Keratinocyte (primary cell): Measurements from ENCODE around the gene OOSP4A. TPM values are rescaled to one million over a fixed set of nuclear protein-coding genes. Genes with fewer than 3 reads are reported as not detected.
"Not testable (repeated sequence)": the region's sequence is repeated elsewhere in the genome, so short reads cannot be mapped to it uniquely, and the experiment has no call there.

Experiments
- DNase-seq: peaks from one replicate; pipeline ENCODE4 v3.0.0-alpha.2; 2011; ENCODE audit warnings: low read depth, missing footprints, low spot score
- FAIRE-seq: peaks from 2 replicates; lab custom pipeline; 2011; peaks lifted over from hg19 to GRCh38; lab: Jason Lieb, UNC
- H2AFZ ChIP-seq: 2 replicates; pipeline ENCODE4 v1.6.0; 2012; ENCODE audit warnings: low read length, control low read depth, inconsistent platforms; ENCODE audit not compliant: control insufficient read depth
- H3K27ac ChIP-seq: 2 replicates; pipeline ENCODE4 v1.5.1; 2011; ENCODE audit warnings: low read length; ENCODE audit not compliant: control insufficient read depth, insufficient read depth
- H3K27me3 ChIP-seq: 3 replicates; pipeline ENCODE4 v1.6.0; 2011; ENCODE audit warnings: low read length; ENCODE audit not compliant: control insufficient read depth, insufficient read depth; ENCODE audit errors: extremely low read depth
- H3K36me3 ChIP-seq, 2 experiments: 2 replicates in 1 of 2; 3 replicates in 1 of 2; pipeline ENCODE4 v1.5.1; 2011; ENCODE audit warnings: low read length in 2 of 2, mild to moderate bottlenecking in 1 of 2; ENCODE audit not compliant: control insufficient read depth in 2 of 2, insufficient read depth in 2 of 2; ENCODE audit errors: extremely low read depth in 1 of 2
- H3K4me1 ChIP-seq: 3 replicates; pipeline ENCODE4 v1.5.1; 2011; ENCODE audit warnings: low read length; ENCODE audit not compliant: control insufficient read depth, insufficient read depth; ENCODE audit errors: extremely low read depth
- H3K4me2 ChIP-seq: 3 replicates; pipeline ENCODE4 v1.6.0; 2011; ENCODE audit warnings: low read depth, low read length; ENCODE audit not compliant: control insufficient read depth, insufficient read depth; ENCODE audit errors: extremely low read depth
- H3K4me3 ChIP-seq, 3 experiments: fragments of 200-600 bp in 1 of 3; sonication (generic) in 1 of 3; 2 replicates in 2 of 3; 3 replicates in 1 of 3; pipeline ENCODE4 v1.5.1; 2011 to 2016; ENCODE audit warnings: low read length in 3 of 3, mild to moderate bottlenecking in 3 of 3, control low read depth in 2 of 3, inconsistent platforms in 1 of 3, low read depth in 1 of 3, mixed read lengths in 1 of 3, mixed run types in 1 of 3, moderate library complexity in 1 of 3; ENCODE audit not compliant: control insufficient read depth in 2 of 3, insufficient read depth in 2 of 3; ENCODE audit errors: extremely low read depth in 1 of 3
- H3K79me2 ChIP-seq: 2 replicates; pipeline ENCODE4 v1.6.0; 2012; ENCODE audit warnings: low read length; ENCODE audit not compliant: control insufficient read depth, insufficient read depth
- H3K9ac ChIP-seq: 3 replicates; pipeline ENCODE4 v1.6.0; 2011; ENCODE audit warnings: low read length; ENCODE audit not compliant: control insufficient read depth, insufficient read depth; ENCODE audit errors: extremely low read depth
- H3K9me1 ChIP-seq: 3 replicates; pipeline ENCODE4 v1.6.0; 2011; ENCODE audit warnings: low read length; ENCODE audit not compliant: control insufficient read depth, insufficient read depth; ENCODE audit errors: extremely low read depth
- H3K9me3 ChIP-seq: 2 replicates; pipeline ENCODE4 v1.5.1; 2012; ENCODE audit warnings: low read depth, low read length; ENCODE audit not compliant: control insufficient read depth
- H4K20me1 ChIP-seq: 3 replicates; pipeline ENCODE4 v1.6.0; 2011; ENCODE audit warnings: low read length; ENCODE audit not compliant: control insufficient read depth, insufficient read depth; ENCODE audit errors: extremely low read depth
- CTCF ChIP-seq, 3 experiments: IDR thresholded peaks in 1 of 3; conservative IDR thresholded peaks in 1 of 3; optimal IDR thresholded peaks in 1 of 3; 2 replicates in 2 of 3; 3 replicates in 1 of 3; pipeline versions ENCODE3 to v1.5.1; 2011; ENCODE audit warnings: low read length in 3 of 3, mild to moderate bottlenecking in 3 of 3, moderate library complexity in 2 of 3, control low read depth in 1 of 3, inconsistent platforms in 1 of 3; ENCODE audit not compliant: insufficient read depth in 2 of 3; ENCODE audit errors: extremely low read depth in 1 of 3
- EZH2 ChIP-seq: IDR thresholded peaks from one replicate; pipeline ENCODE4 v1.6.1; 2012; ENCODE audit warnings: inconsistent platforms, mild to moderate bottlenecking, low read length, moderate library complexity
- dilution Hi-C: fragments of 300-500 bp; cut with MboI; formaldehyde crosslinking; loops from one replicate; pipeline ENCODE4 v1.7.0; 2020; ENCODE audit warnings: low sequenced_read_pairs; ENCODE audit not compliant: extremely low pct_ligation_motif_present
- polyA plus RNA-seq, 5 experiments: library from polyadenylated mRNA; depleted of rRNA in 3 of 5; stranded (reverse) in 3 of 5; stranded (forward) in 1 of 5; unstranded in 1 of 5; fragments of >200 nt; gene quantifications; 1 replicate in 1 of 5; 2 replicates in 3 of 5; 3 replicates in 1 of 5; pipeline versions ENCODE4 v1.2.1 to v1.2.3, GENCODE V29; 2011 to 2012; ENCODE audit warnings: missing spikeins in 2 of 5, low read depth in 1 of 5, low replicate concordance in 1 of 5

OOSP4A gene
- polyA plus RNA-seq, 1 donor (not counting 4 experiments of a cell fraction or from before 2014, with no cell fraction given): not detected

- H3K9me3 ChIP-seq, H3K4me3 ChIP-seq, H4K20me1 ChIP-seq, DNase-seq, H3K27ac ChIP-seq, FAIRE-seq, H3K9ac ChIP-seq, H3K36me3 ChIP-seq, H3K4me1 ChIP-seq, dilution Hi-C loops, H3K9me1 ChIP-seq, H2AFZ ChIP-seq, H3K27me3 ChIP-seq, H3K79me2 ChIP-seq, H3K4me2 ChIP-seq: not testable (repeated sequence)
These were observed 18.2 kb downstream of the OOSP4A start for GRCh38 chr11:59982037-59982436.

- Histone ChIP-seq H3K79me2 (no peaks in the 10 kb centered on the region), H3K9me3 (no peaks in the 10 kb centered on the region), H3K4me3 (no peak overlapping the region), H3K4me1 (no peaks in the 10 kb centered on the region), H3K9me1 (no peaks in the 10 kb centered on the region), H3K36me3 (no peaks in the 10 kb centered on the region), H4K20me1 (no peaks in the 10 kb centered on the region), H3K27me3 (no peaks in the 10 kb centered on the region), H3K4me2 (no peak overlapping the region), H3K27ac (no peak overlapping the region), H2AFZ (no peak overlapping the region), H3K9ac (no peak overlapping the region)
- DNase-seq (no peak), FAIRE-seq (no peak)
- TF ChIP-seq EZH2: no peak
- TF ChIP-seq CTCF (optimal IDR thresholded peaks at IDR 0.05 in 1 of 3, IDR thresholded peaks at IDR 0.05 in 1 of 3, conservative IDR thresholded peaks at IDR 0.05 in 1 of 3; ENCODE audit: extremely low read depth in 1 of 3, insufficient read depth in 2 of 3, low read length in 3 of 3): no peak
- dilution Hi-C loops: no loop called here
These were observed 19.4 kb downstream of the OOSP4A start for GRCh38 chr11:59983212-59983611.

GRCh38 chr11:59984368-59984767, 20.5 kb downstream of the OOSP4A start:
- no peaks in the 10 kb centered on the region for H3K36me3 ChIP-seq
- no peaks in the 10 kb centered on the region for H4K20me1 ChIP-seq
- no peak for DNase-seq
- H2AFZ ChIP-seq: no peak overlapping the region
- H3K9me3 ChIP-seq: no peaks in the 10 kb centered on the region
- no peak for FAIRE-seq
- TF ChIP-seq EZH2 (no peak), CTCF (optimal IDR thresholded peaks at IDR 0.05 in 1 of 3, IDR thresholded peaks at IDR 0.05 in 1 of 3, conservative IDR thresholded peaks at IDR 0.05 in 1 of 3; ENCODE audit: extremely low read depth in 1 of 3, insufficient read depth in 2 of 3, low read length in 3 of 3) (no peak)
- no peaks in the 10 kb centered on the region for H3K9me1 ChIP-seq
- no peak overlapping the region for H3K9ac ChIP-seq
- H3K4me2 ChIP-seq: no peak overlapping the region
- H3K79me2 ChIP-seq: no peaks in the 10 kb centered on the region
- H3K4me1 ChIP-seq: no peaks in the 10 kb centered on the region
- no peak overlapping the region for H3K27ac ChIP-seq
- H3K4me3 ChIP-seq: no peak overlapping the region
- dilution Hi-C loops: no loop called here
- H3K27me3 ChIP-seq: no peaks in the 10 kb centered on the region
